Vagina (tissue), 2 donors: ENCODE results near the gene NBPF3. TPM values are rescaled to one million over a fixed set of nuclear protein-coding genes. Genes with fewer than 3 reads are reported as not detected.

Experiments used
- DNase-seq, 2 donors: peaks; one replicate each; pipeline ENCODE4 v3.0.0-alpha.2; 2017; ENCODE audit errors: extremely low spot score in 2 of 2
- H3K27ac ChIP-seq: fragments of 200-600 bp; sonication (generic); one replicate; pipeline ENCODE4 v1.5.1; 2019
- H3K27me3 ChIP-seq: fragments of 200-600 bp; sonication (generic); one replicate; pipeline ENCODE4 v1.5.1; 2019
- H3K36me3 ChIP-seq, 2 donors: fragments of 200-600 bp; sonication (generic); one replicate each; pipeline ENCODE4 v1.5.1; 2017 to 2019
- H3K4me1 ChIP-seq: fragments of 200-600 bp; sonication (generic); one replicate; pipeline ENCODE4 v1.5.1; 2019
- H3K4me3 ChIP-seq, 2 donors: fragments of 200-600 bp; sonication (generic); 1 replicate in 1 of 2; 2 replicates in 1 of 2; pipeline ENCODE4 v1.5.1; 2016 to 2019
- H3K9me3 ChIP-seq: fragments of 200-600 bp; sonication (generic); one replicate; pipeline ENCODE4 v1.5.1; 2019
- CTCF ChIP-seq, 3 experiments: fragments of 450-650 bp in 2 of 3; fragments of 200-600 bp in 1 of 3; sonication (generic) in 1 of 3; IDR thresholded peaks; one replicate each; pipeline ENCODE4 v1.5.1; 2017 to 2019; ENCODE audit warnings: antibody characterized with exemption in 3 of 3, mild to moderate bottlenecking in 2 of 3, moderate library complexity in 2 of 3
- POLR2A ChIP-seq, 2 donors: fragments of 450-650 bp; IDR thresholded peaks; one replicate each; pipeline ENCODE4 v1.6.1; 2017; ENCODE audit warnings: antibody characterized with exemption in 2 of 2, mild to moderate bottlenecking in 2 of 2, moderate library complexity in 2 of 2
- POLR2AphosphoS5 ChIP-seq, 2 donors: sonication (generic); formaldehyde crosslinking; IDR thresholded peaks; one replicate each; pipeline ENCODE4 v1.9.0; 2017; ENCODE audit warnings: antibody characterized with exemption in 2 of 2, mild to moderate bottlenecking in 2 of 2, low read depth in 1 of 2; ENCODE audit not compliant: insufficient read depth in 1 of 2
- intact Hi-C: fragments of 100-400 bp; cut with DNase I; formaldehyde crosslinking; loops from one replicate; pipeline ENCODE4 v1.15.1; 2023
- total RNA-seq: library from RNA; depleted of rRNA; stranded (reverse); fragments of >200 nt; gene quantifications from one replicate; pipeline ENCODE4 v1.2.3, GENCODE V29; 2016

NBPF3 gene
- total RNA-seq, 1 donor from 2014 or later: 10.1 TPM

- no peak overlapping the region for H3K4me3 ChIP-seq
- H3K27me3 ChIP-seq: no peaks in the 10 kb centered on the region
- DNase-seq: no peak
- no peak for TF ChIP-seq POLR2A (IDR thresholded peaks at IDR 0.05)
- TF ChIP-seq CTCF (IDR thresholded peaks at IDR 0.05): no peak
- TF ChIP-seq POLR2AphosphoS5 (IDR thresholded peaks at IDR 0.05; ENCODE audit: insufficient read depth in 1 of 2, low read depth in 1 of 2): no peak
- H3K36me3 ChIP-seq: no peaks in the 10 kb centered on the region
- no peaks in the 10 kb centered on the region for H3K9me3 ChIP-seq
- H3K27ac ChIP-seq: no peak overlapping the region
- H3K4me1 ChIP-seq: peaks cover 14% of the 10 kb centered on the region
- intact Hi-C loops: no loop called here
Observed at GRCh38 chr1:21510885-21511578, 71.1 kb downstream of the NBPF3 start.

- intact Hi-C loops: no loop called here
- TF ChIP-seq POLR2A (IDR thresholded peaks at IDR 0.05) (no peak), POLR2AphosphoS5 (IDR thresholded peaks at IDR 0.05; ENCODE audit: insufficient read depth in 1 of 2, low read depth in 1 of 2) (no peak), CTCF (IDR thresholded peaks at IDR 0.05) (no peak)
- Histone ChIP-seq H3K27me3 (no peaks in the 10 kb centered on the region), H3K4me3 (no peak overlapping the region), H3K4me1 (peaks cover 14% of the 10 kb centered on the region), H3K9me3 (no peaks in the 10 kb centered on the region), H3K27ac (no peak overlapping the region), H3K36me3 (no peaks in the 10 kb centered on the region)
- no peak for DNase-seq
Observed at GRCh38 chr1:21511579-21512522, 71.9 kb downstream of the NBPF3 start.

GRCh38 chr1:21514245-21514644, 74.3 kb downstream of the NBPF3 start:
- TF ChIP-seq CTCF (IDR thresholded peaks at IDR 0.05) (no peak), POLR2AphosphoS5 (IDR thresholded peaks at IDR 0.05; ENCODE audit: insufficient read depth in 1 of 2, low read depth in 1 of 2) (no peak), POLR2A (IDR thresholded peaks at IDR 0.05) (no peak)
- no peak for DNase-seq
- intact Hi-C loops: no loop called here

GRCh38 chr1:21517161-21517589, 77.2 kb downstream of the NBPF3 start:
- no peak for DNase-seq
- no peak overlapping the region for H3K27ac ChIP-seq
- H3K9me3 ChIP-seq: no peaks in the 10 kb centered on the region
- intact Hi-C loops: no loop called here
- H3K4me1 ChIP-seq: no peaks in the 10 kb centered on the region
- no peak overlapping the region for H3K4me3 ChIP-seq
- H3K36me3 ChIP-seq: no peaks in the 10 kb centered on the region
- TF ChIP-seq POLR2A (IDR thresholded peaks at IDR 0.05): no peak
- TF ChIP-seq CTCF (IDR thresholded peaks at IDR 0.05): no peak
- TF ChIP-seq POLR2AphosphoS5 (IDR thresholded peaks at IDR 0.05; ENCODE audit: insufficient read depth in 1 of 2, low read depth in 1 of 2): no peak
- no peaks in the 10 kb centered on the region for H3K27me3 ChIP-seq

More at GRCh38 chr1:21514245-21514644, 74.3 kb downstream of the NBPF3 start:
- Histone ChIP-seq H3K4me1 (peaks cover 6% of the 10 kb centered on the region), H3K27me3 (no peaks in the 10 kb centered on the region), H3K4me3 (no peak overlapping the region), H3K9me3 (no peaks in the 10 kb centered on the region), H3K36me3 (no peaks in the 10 kb centered on the region), H3K27ac (no peak overlapping the region)
